Body of pancreas (tissue), 4 donors: ENCODE measurements around the gene BIRC5. TPM values are rescaled to one million over a fixed set of nuclear protein-coding genes. Genes with fewer than 3 reads are reported as not detected.
A peak's percentile ranks its signal among the peaks of the same experiment; 100 is the strongest.

Experiments
- ATAC-seq: fragments of 150-250 bp; one replicate; pipeline ENCODE4 v1.9.1; 2016
- DNase-seq, 4 donors: peaks; one replicate each; pipeline ENCODE4 v3.0.0-alpha.2; 2019
- H3K27ac ChIP-seq, 4 donors: fragments of 200-600 bp; sonication (generic); 1 replicate in 3 of 4; 2 replicates in 1 of 4; pipeline versions ENCODE4 v1.5.1 to v1.6.1; 2016 to 2019; ENCODE audit warnings: mild to moderate bottlenecking in 1 of 4, mixed read lengths in 1 of 4, moderate library complexity in 1 of 4
- H3K27me3 ChIP-seq, 2 donors: fragments of 200-600 bp; sonication (generic); one replicate each; pipeline ENCODE4 v1.6.0; 2016; ENCODE audit warnings: mild to moderate bottlenecking in 1 of 2
- H3K36me3 ChIP-seq, 2 donors: fragments of 200-600 bp; sonication (generic); replicated peaks in 1 of 2; 2 replicates each; pipeline ENCODE4 v1.5.1; 2016; ENCODE audit warnings: low read depth in 2 of 2; ENCODE audit not compliant: insufficient read depth in 1 of 2
- H3K4me1 ChIP-seq: fragments of 200-600 bp; sonication (generic); one replicate; pipeline ENCODE4 v1.6.0; 2016
- H3K4me3 ChIP-seq, 2 donors: fragments of 200-600 bp; sonication (generic); 1 replicate in 1 of 2; 2 replicates in 1 of 2; pipeline ENCODE4 v1.5.1; 2016 to 2019
- H3K9me3 ChIP-seq, 3 donors: fragments of 200-600 bp; sonication (generic); 1 replicate in 2 of 3; 2 replicates in 1 of 3; pipeline ENCODE4 v1.5.1; 2016
- CTCF ChIP-seq, 7 experiments: fragments of 450-650 bp in 4 of 7; fragments of 200-600 bp in 3 of 7; sonication (generic) in 3 of 7; IDR thresholded peaks; one replicate each; pipeline ENCODE4 v1.5.1; 2016 to 2019; ENCODE audit warnings: antibody characterized with exemption in 7 of 7
- POLR2A ChIP-seq, 3 donors: fragments of 450-650 bp; IDR thresholded peaks; one replicate each; pipeline ENCODE4 v1.6.1; 2016; ENCODE audit warnings: antibody characterized with exemption in 3 of 3, mild to moderate bottlenecking in 2 of 3
- WGBS, 2 donors: methylation state at CpG; one replicate each; pipeline ENCODE4 v1.1.5; 2017; 5-methylcytosine and 5-hydroxymethylcytosine counted together
- intact Hi-C: fragments of 100-400 bp; cut with DNase I; formaldehyde crosslinking; loops from one replicate; pipeline ENCODE4 v1.15.1; 2023
- total RNA-seq, 2 donors: library from RNA; depleted of rRNA; stranded (reverse); fragments of >200 nt; gene quantifications; one replicate each; pipeline ENCODE4 v1.1.0, GENCODE V29; 2016

Gene BIRC5
- total RNA-seq, 2 donors from 2014 or later: not detected

GRCh38 chr17:78202666-78203065, 11.4 kb upstream of the BIRC5 start:
- H3K4me1 ChIP-seq: peaks cover 30% of the 10 kb centered on the region
- H3K27ac ChIP-seq: no peak overlapping the region
- TF ChIP-seq POLR2A (IDR thresholded peaks at IDR 0.05) (no peak), CTCF (IDR thresholded peaks at IDR 0.05) (no peak)
- no peak overlapping the region for H3K4me3 ChIP-seq
- H3K27me3 ChIP-seq: no peaks in the 10 kb centered on the region
- no peaks in the 10 kb centered on the region for H3K9me3 ChIP-seq
- intact Hi-C loops: no loop called here
- H3K36me3 ChIP-seq: peaks cover 0 to 10% of the 10 kb centered on the region in 2 donors
- ATAC-seq (no peak), DNase-seq (no peak)
- 85 to 99% methylated on average over 8 of the region's 8 CpGs for WGBS, 2 donors

- Histone ChIP-seq H3K4me1 (peaks cover 11% of the 10 kb centered on the region), H3K9me3 (no peaks in the 10 kb centered on the region), H3K36me3 (peaks cover 0 to 10% of the 10 kb centered on the region in 2 donors), H3K27ac (no peak overlapping the region), H3K4me3 (no peak overlapping the region), H3K27me3 (no peaks in the 10 kb centered on the region)
- DNase-seq (no peak), ATAC-seq (peak; percentile 11)
- intact Hi-C loops: no loop called here
- 90 to 91% methylated on average over 17 to 21 of the region's 22 CpGs for WGBS, 2 donors
- TF ChIP-seq POLR2A (IDR thresholded peaks at IDR 0.05) (no peak), CTCF (IDR thresholded peaks at IDR 0.05) (no peak)
These were observed 9.5 kb upstream of the BIRC5 start for GRCh38 chr17:78204387-78205123.

- H3K4me3 ChIP-seq: no peak overlapping the region
- no peak for ATAC-seq
- no peak for DNase-seq
- peaks cover 4% of the 10 kb centered on the region for H3K4me1 ChIP-seq
- intact Hi-C loops: no loop called here
- 88 to 94% methylated on average over 9 to 17 of the region's 17 CpGs for WGBS, 2 donors
- TF ChIP-seq CTCF (IDR thresholded peaks at IDR 0.05): no peak
- TF ChIP-seq POLR2A (IDR thresholded peaks at IDR 0.05): no peak
- H3K36me3 ChIP-seq: peaks cover 0 to 10% of the 10 kb centered on the region in 2 donors
- no peak overlapping the region for H3K27ac ChIP-seq
- no peaks in the 10 kb centered on the region for H3K9me3 ChIP-seq
- no peaks in the 10 kb centered on the region for H3K27me3 ChIP-seq
These were observed 8.8 kb upstream of the BIRC5 start for GRCh38 chr17:78205124-78205775.

- Histone ChIP-seq H3K4me1 (no peaks in the 10 kb centered on the region), H3K4me3 (no peak overlapping the region), H3K27ac (no peak overlapping the region), H3K27me3 (no peaks in the 10 kb centered on the region), H3K9me3 (no peaks in the 10 kb centered on the region), H3K36me3 (peaks cover 0 to 10% of the 10 kb centered on the region in 2 donors)
- DNase-seq (no peak), ATAC-seq (no peak)
- intact Hi-C loops: no loop called here
- 84% methylated on average over 7 of the region's 7 CpGs for WGBS, 2 donors
- TF ChIP-seq CTCF (IDR thresholded peaks at IDR 0.05) (no peak), POLR2A (IDR thresholded peaks at IDR 0.05) (no peak)
These were observed 7.8 kb upstream of the BIRC5 start for GRCh38 chr17:78206298-78206697.
